Activated CD8-positive, alpha-beta memory T cell treated with anti-CD3 and anti-CD28 coated beads for 48 hours (primary cell): Measurements from ENCODE around the gene NKX1-2.
"Not testable (repeated sequence)": the region's sequence is repeated elsewhere in the genome, so short reads cannot be mapped to it uniquely, and the experiment has no call there.

Experiments
- DNase-seq, 3 experiments: peaks; one replicate each; pipeline ENCODE4 v3.0.0-alpha.2; 2020; ENCODE audit warnings: low read depth in 2 of 3, low spot score in 2 of 3

NKX1-2 gene

GRCh38 chr10:124453960-124454610 is 4.2 kb upstream of the NKX1-2 start:
- no peak for DNase-seq

- no peak for DNase-seq
Observed at GRCh38 chr10:124451276-124451675, 1.4 kb upstream of the NKX1-2 start.

GRCh38 chr10:124450783-124451057 is 885 bp upstream of the NKX1-2 start:
- no peak for DNase-seq

GRCh38 chr10:124449170-124450011 is 444 bp downstream of the NKX1-2 start:
- no peak for DNase-seq

- no peak for DNase-seq
Observed at GRCh38 chr10:124448696-124449169, 1.1 kb downstream of the NKX1-2 start.

GRCh38 chr10:124447751-124448466 is 1.9 kb downstream of the NKX1-2 start:
- DNase-seq, result no peak

- no peak for DNase-seq
Observed at GRCh38 chr10:124446830-124447750, 2.7 kb downstream of the NKX1-2 start.

- DNase-seq, result not testable (repeated sequence)
Observed at GRCh38 chr10:124441694-124442093, 8.1 kb downstream of the NKX1-2 start.

GRCh38 chr10:124436191-124436638 is 13.6 kb downstream of the NKX1-2 start:
- no peak for DNase-seq

GRCh38 chr10:124435683-124436082 is 14.2 kb downstream of the NKX1-2 start:
- not testable (repeated sequence) for DNase-seq

- DNase-seq, result no peak
Observed at GRCh38 chr10:124433461-124433860, 16.4 kb downstream of the NKX1-2 start.

- DNase-seq, result no peak
Observed at GRCh38 chr10:124430077-124430476, 19.8 kb downstream of the NKX1-2 start.

- DNase-seq, result no peak
Observed at GRCh38 chr10:124429576-124429975, 20.3 kb downstream of the NKX1-2 start.

- DNase-seq, result no peak
Observed at GRCh38 chr10:124428207-124428777, 21.5 kb downstream of the NKX1-2 start.

- no peak for DNase-seq
Observed at GRCh38 chr10:124425227-124425962, 24.4 kb downstream of the NKX1-2 start.

GRCh38 chr10:124423813-124424212 is 26.0 kb downstream of the NKX1-2 start:
- no peak for DNase-seq

- no peak for DNase-seq
Observed at GRCh38 chr10:124422742-124423141, 27.1 kb downstream of the NKX1-2 start.

- DNase-seq, result no peak
Observed at GRCh38 chr10:124420254-124420653, 29.6 kb downstream of the NKX1-2 start.

GRCh38 chr10:124419635-124420034 is 30.2 kb downstream of the NKX1-2 start:
- no peak for DNase-seq
